ENCODE data around the gene TMEM178A.

TMEM178A gene

DNA sequence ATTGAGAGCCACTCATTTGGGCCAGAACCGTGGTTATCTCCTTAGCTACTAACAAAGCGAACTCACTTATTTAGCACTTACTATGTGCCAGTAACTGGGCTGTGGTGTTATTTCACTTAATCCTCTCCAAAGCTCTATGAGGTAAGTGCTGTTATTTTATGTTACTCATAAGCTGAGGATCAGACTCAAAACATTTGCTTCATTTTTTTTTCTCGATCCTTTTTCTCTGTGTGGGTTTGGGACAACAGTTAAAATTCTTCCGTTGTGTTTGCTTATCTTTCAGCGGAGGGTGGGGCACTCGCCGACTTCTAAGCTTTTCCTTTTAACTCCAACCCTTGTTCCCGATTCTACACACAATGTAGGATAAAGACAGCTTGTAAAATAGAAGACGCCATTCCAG, 52.8 kb downstream of the TMEM178A start:
- Histone ChIP-seq H3K18ac (ENCODE audit: low read length) (no peak overlapping the region), H3K27me3 (ENCODE audit: insufficient read depth, low read length) (no peaks in the 10 kb centered on the region), H3K27ac (ENCODE audit: low read depth, low read length) (no peak overlapping the region), H4K8ac (ENCODE audit: low read depth, low read length) (no peak overlapping the region), H3K9ac (ENCODE audit: low read length) (no peak overlapping the region), H3K36me3 (ENCODE audit: control insufficient read depth in 1 of 2, insufficient read depth in 2 of 2, low read length in 2 of 2) (no peaks in the 10 kb centered on the region), H3K79me1 (ENCODE audit: low read length) (peaks cover 4% of the 10 kb centered on the region), H3K79me2 (ENCODE audit: control insufficient read depth, insufficient read depth, low read length, poor library complexity) (no peaks in the 10 kb centered on the region), H2BK12ac (ENCODE audit: low read length) (no peak overlapping the region), H3K4me2 (ENCODE audit: low read length) (no peak overlapping the region), H3K4me1 (ENCODE audit: control insufficient read depth in 1 of 2, insufficient read depth in 2 of 2, low read length in 2 of 2) (peaks cover 1% of the 10 kb centered on the region in 2 experiments), H3K23ac (ENCODE audit: low read length) (no peak overlapping the region), H3K4me3 (ENCODE audit: low read depth, low read length) (no peak overlapping the region), H2BK5ac (ENCODE audit: low read depth, low read length, poor library complexity) (no peak overlapping the region), H3K14ac (ENCODE audit: low read length) (no peak overlapping the region), H3K4ac (ENCODE audit: low read depth, low read length) (no peak overlapping the region), H2AK5ac (ENCODE audit: low read length) (no peak overlapping the region), H3K9me3 (ENCODE audit: insufficient read depth, low read depth, low read length) (no peaks in the 10 kb centered on the region), H4K12ac (ENCODE audit: low read depth, low read length) (no peak overlapping the region), H2BK120ac (ENCODE audit: insufficient read depth, low read length, poor library complexity) (no peak overlapping the region), H2AFZ (ENCODE audit: insufficient read depth, low read length, poor library complexity) (no peak overlapping the region), H4K91ac (ENCODE audit: low read depth, low read length) (no peak overlapping the region)
- no peak for DNase-seq
- no CpG with 5 or more reads among the region's 9 CpGs for WGBS (ENCODE audit: extremely low coverage, insufficient coverage, insufficient read length)

DNA sequence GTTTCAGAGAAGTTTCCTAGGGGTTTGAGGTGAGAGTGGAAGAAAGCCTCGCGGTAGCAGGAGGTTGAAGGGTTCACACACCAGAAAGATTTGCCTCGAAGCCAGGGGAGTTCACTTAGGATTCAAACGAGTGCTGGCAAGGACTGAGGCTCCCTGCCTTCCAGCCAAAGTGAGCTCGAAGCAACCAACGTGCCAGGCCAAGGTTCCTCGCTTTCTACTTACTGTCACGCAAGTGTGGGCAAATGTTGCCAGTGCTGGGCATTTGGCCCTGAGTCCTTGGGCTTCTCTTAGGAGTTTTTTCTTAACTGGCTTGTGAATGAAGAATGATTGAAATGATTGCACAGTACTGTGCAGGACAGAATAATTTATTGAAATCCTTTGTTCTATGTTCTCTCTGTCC, 53.6 kb downstream of the TMEM178A start:
- Histone ChIP-seq H3K27me3 (ENCODE audit: insufficient read depth, low read length) (no peaks in the 10 kb centered on the region), H4K12ac (ENCODE audit: low read depth, low read length) (no peak overlapping the region), H3K4me3 (ENCODE audit: low read depth, low read length) (no peak overlapping the region), H2BK12ac (ENCODE audit: low read length) (no peak overlapping the region), H4K8ac (ENCODE audit: low read depth, low read length) (no peak overlapping the region), H2BK120ac (ENCODE audit: insufficient read depth, low read length, poor library complexity) (no peak overlapping the region), H3K27ac (ENCODE audit: low read depth, low read length) (no peak overlapping the region), H3K79me1 (ENCODE audit: low read length) (peaks cover 6% of the 10 kb centered on the region), H2AFZ (ENCODE audit: insufficient read depth, low read length, poor library complexity) (no peak overlapping the region), H2AK5ac (ENCODE audit: low read length) (no peak overlapping the region), H3K4me1 (ENCODE audit: control insufficient read depth in 1 of 2, insufficient read depth in 2 of 2, low read length in 2 of 2) (peaks cover 3 to 4% of the 10 kb centered on the region in 2 experiments), H3K18ac (ENCODE audit: low read length) (no peak overlapping the region), H3K23ac (ENCODE audit: low read length) (no peak overlapping the region), H3K4me2 (ENCODE audit: low read length) (no peak overlapping the region), H4K91ac (ENCODE audit: low read depth, low read length) (no peak overlapping the region), H3K9me3 (ENCODE audit: insufficient read depth, low read depth, low read length) (no peaks in the 10 kb centered on the region), H3K36me3 (ENCODE audit: control insufficient read depth in 1 of 2, insufficient read depth in 2 of 2, low read length in 2 of 2) (no peaks in the 10 kb centered on the region), H2BK5ac (ENCODE audit: low read depth, low read length, poor library complexity) (no peak overlapping the region), H3K79me2 (ENCODE audit: control insufficient read depth, insufficient read depth, low read length, poor library complexity) (no peaks in the 10 kb centered on the region), H3K4ac (ENCODE audit: low read depth, low read length) (no peak overlapping the region), H3K14ac (ENCODE audit: low read length) (no peak overlapping the region), H3K9ac (ENCODE audit: low read length) (no peak overlapping the region)
- WGBS (ENCODE audit: extremely low coverage, insufficient coverage, insufficient read length): no CpG with 5 or more reads among the region's 8 CpGs
- no peak for DNase-seq

GRCh38 chr2:39720970-39721369, 55.3 kb downstream of the TMEM178A start:
- no peak overlapping the region for H3K4me2 ChIP-seq (ENCODE audit: low read length)
- H2AFZ ChIP-seq (ENCODE audit: insufficient read depth, low read length, poor library complexity): no peak overlapping the region
- no peak overlapping the region for H3K23ac ChIP-seq (ENCODE audit: low read length)
- no peak overlapping the region for H2AK5ac ChIP-seq (ENCODE audit: low read length)
- WGBS (ENCODE audit: extremely low coverage, insufficient coverage, insufficient read length): no CpG with 5 or more reads among the region's 2 CpGs
- H3K18ac ChIP-seq (ENCODE audit: low read length): no peak overlapping the region
- H3K36me3 ChIP-seq (ENCODE audit: control insufficient read depth in 1 of 2, insufficient read depth in 2 of 2, low read length in 2 of 2): no peaks in the 10 kb centered on the region
- no peak overlapping the region for H2BK12ac ChIP-seq (ENCODE audit: low read length)
- no peak for DNase-seq
- H3K27me3 ChIP-seq (ENCODE audit: insufficient read depth, low read length): no peaks in the 10 kb centered on the region
- no peak overlapping the region for H2BK120ac ChIP-seq (ENCODE audit: insufficient read depth, low read length, poor library complexity)
- no peak overlapping the region for H3K9ac ChIP-seq (ENCODE audit: low read length)
- no peaks in the 10 kb centered on the region for H3K79me2 ChIP-seq (ENCODE audit: control insufficient read depth, insufficient read depth, low read length, poor library complexity)
- H3K79me1 ChIP-seq (ENCODE audit: low read length): peaks cover 12% of the 10 kb centered on the region
- no peaks in the 10 kb centered on the region for H3K9me3 ChIP-seq (ENCODE audit: insufficient read depth, low read depth, low read length)
- H4K8ac ChIP-seq (ENCODE audit: low read depth, low read length): no peak overlapping the region
- H4K12ac ChIP-seq (ENCODE audit: low read depth, low read length): no peak overlapping the region
- H2BK5ac ChIP-seq (ENCODE audit: low read depth, low read length, poor library complexity): no peak overlapping the region
- H3K27ac ChIP-seq (ENCODE audit: low read depth, low read length): no peak overlapping the region
- peaks cover 11 to 15% of the 10 kb centered on the region in 2 experiments for H3K4me1 ChIP-seq (ENCODE audit: control insufficient read depth in 1 of 2, insufficient read depth in 2 of 2, low read length in 2 of 2)
- no peak overlapping the region for H3K14ac ChIP-seq (ENCODE audit: low read length)
- no peak overlapping the region for H3K4ac ChIP-seq (ENCODE audit: low read depth, low read length)
- no peak overlapping the region for H3K4me3 ChIP-seq (ENCODE audit: low read depth, low read length)
- no peak overlapping the region for H4K91ac ChIP-seq (ENCODE audit: low read depth, low read length)

- Histone ChIP-seq H3K4me2 (ENCODE audit: low read length) (peak overlapping the region; percentile 30), H3K14ac (ENCODE audit: low read length) (peak overlapping the region; percentile 79), H3K79me1 (ENCODE audit: low read length) (peaks cover 14% of the 10 kb centered on the region), H3K9me3 (ENCODE audit: insufficient read depth, low read depth, low read length) (no peaks in the 10 kb centered on the region), H3K9ac (ENCODE audit: low read length) (no peak overlapping the region), H2AFZ (ENCODE audit: insufficient read depth, low read length, poor library complexity) (no peak overlapping the region), H3K27me3 (ENCODE audit: insufficient read depth, low read length) (no peaks in the 10 kb centered on the region), H4K12ac (ENCODE audit: low read depth, low read length) (no peak overlapping the region), H3K27ac (ENCODE audit: low read depth, low read length) (peak overlapping the region; percentile 81), H2BK12ac (ENCODE audit: low read length) (peak overlapping the region; percentile 79), H3K4me1 (ENCODE audit: control insufficient read depth in 1 of 2, insufficient read depth in 2 of 2, low read length in 2 of 2) (peaks cover 11 to 18% of the 10 kb centered on the region in 2 experiments), H3K18ac (ENCODE audit: low read length) (peak overlapping the region; percentile 75), H3K36me3 (ENCODE audit: control insufficient read depth in 1 of 2, insufficient read depth in 2 of 2, low read length in 2 of 2) (no peaks in the 10 kb centered on the region), H2AK5ac (ENCODE audit: low read length) (no peak overlapping the region), H2BK5ac (ENCODE audit: low read depth, low read length, poor library complexity) (peak overlapping the region; percentile 93), H2BK120ac (ENCODE audit: insufficient read depth, low read length, poor library complexity) (peak overlapping the region; percentile 74), H3K4ac (ENCODE audit: low read depth, low read length) (peak overlapping the region; percentile 9), H3K23ac (ENCODE audit: low read length) (no peak overlapping the region), H4K8ac (ENCODE audit: low read depth, low read length) (peak overlapping the region; percentile 48), H3K4me3 (ENCODE audit: low read depth, low read length) (no peak overlapping the region), H4K91ac (ENCODE audit: low read depth, low read length) (peak overlapping the region; percentile 72), H3K79me2 (ENCODE audit: control insufficient read depth, insufficient read depth, low read length, poor library complexity) (no peaks in the 10 kb centered on the region)
- DNase-seq: no peak
- WGBS (ENCODE audit: extremely low coverage, insufficient coverage, insufficient read length): no CpG with 5 or more reads among the region's 2 CpGs
Observed at GRCh38 chr2:39723497-39723896, 57.8 kb downstream of the TMEM178A start.
